Activated T-helper 2 cell treated with anti-CD3 and anti-CD28 coated beads, Interferon-gamma antibody, Interleukin-2, Interleukin-4, amounts not matched to agents 10 μg/mL and 5 μg/mL and 100 μg/mL, durations not matched to agents 14 hours and 24 hours and 36 hours (primary cell): ENCODE data around the gene ATXN10. TPM values are rescaled to one million over a fixed set of nuclear protein-coding genes. Genes with fewer than 3 reads are reported as not detected.

Experiments
- DNase-seq: peaks from one replicate; pipeline ENCODE4 v3.0.0; 2021; ENCODE audit warnings: low spot score
- H3K27ac Mint-ChIP-seq: one replicate; pipeline ENCODE4 v1.8.0; 2021; ENCODE audit warnings: mixed read lengths
- H3K27me3 Mint-ChIP-seq: one replicate; pipeline ENCODE4 v1.8.0; 2021; ENCODE audit warnings: low read depth, mixed read lengths
- H3K36me3 Mint-ChIP-seq: one replicate; pipeline ENCODE4 v1.8.0; 2021; ENCODE audit warnings: low read depth, mixed read lengths
- H3K4me1 Mint-ChIP-seq: one replicate; pipeline ENCODE4 v1.8.0; 2021; ENCODE audit warnings: low read depth, mixed read lengths
- H3K4me3 Mint-ChIP-seq: one replicate; pipeline ENCODE4 v1.8.0; 2021; ENCODE audit warnings: low read depth, mild to moderate bottlenecking, moderate library complexity, mixed read lengths
- H3K9me3 Mint-ChIP-seq: one replicate; pipeline ENCODE4 v1.8.0; 2021; ENCODE audit warnings: mixed read lengths
- intact Hi-C: fragments of 100-400 bp; cut with micrococcal nuclease; formaldehyde crosslinking; loops from one replicate; pipeline ENCODE4 v1.15.1; 2023
- total RNA-seq: library from RNA; stranded (reverse); gene quantifications from 2 replicates; pipeline ENCODE4 v1.2.3, GENCODE V29; 2022

The ATXN10 gene
- total RNA-seq, 1 donor from 2014 or later: 123 TPM

DNA sequence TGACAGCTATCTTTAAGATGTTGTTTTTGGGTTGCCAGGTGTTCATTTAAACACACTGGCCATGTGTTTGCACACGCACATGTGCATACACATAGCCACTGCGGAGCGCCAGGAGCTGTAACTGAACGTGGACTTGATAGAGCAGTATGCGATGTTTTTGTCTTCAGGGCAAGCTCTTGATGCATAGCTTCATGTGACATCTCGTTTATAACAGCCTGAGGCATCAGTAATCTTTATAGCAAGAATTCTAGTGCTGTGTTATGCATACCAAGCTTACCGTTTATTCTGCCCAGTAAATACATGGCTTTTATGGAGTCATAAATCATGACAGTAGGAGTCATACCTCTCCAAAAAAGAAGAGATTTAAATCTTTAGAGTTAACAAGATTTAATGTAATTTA lies 87.0 kb downstream of the ATXN10 start:
- no peak overlapping the region for H3K27ac Mint-ChIP-seq
- peaks cover 8% of the 10 kb centered on the region for H3K36me3 Mint-ChIP-seq
- no peak overlapping the region for H3K4me3 Mint-ChIP-seq
- peaks cover 6% of the 10 kb centered on the region for H3K4me1 Mint-ChIP-seq
- DNase-seq: no peak
- no peaks in the 10 kb centered on the region for H3K9me3 Mint-ChIP-seq
- intact Hi-C loops: no loop called here
- H3K27me3 Mint-ChIP-seq: no peaks in the 10 kb centered on the region

DNA sequence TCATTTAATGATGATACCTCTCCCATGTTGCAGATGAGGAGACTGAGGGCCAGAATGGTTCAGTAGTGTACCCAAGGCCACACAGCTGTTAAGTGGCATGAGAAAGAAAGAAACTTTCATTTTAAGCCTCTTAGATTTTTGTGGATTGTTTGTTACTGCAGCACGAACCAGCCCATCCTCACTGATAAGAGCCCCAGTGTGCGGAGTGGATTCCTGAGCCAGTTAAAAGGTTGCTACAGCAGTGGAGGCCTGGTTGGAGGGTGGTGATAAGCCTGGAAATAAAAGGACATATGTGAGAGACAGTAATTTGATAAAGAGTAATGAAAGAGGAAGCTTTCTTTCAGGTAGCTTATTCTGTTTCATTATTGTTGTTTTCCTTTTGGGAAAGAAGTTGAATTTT lies 89.0 kb downstream of the ATXN10 start:
- DNase-seq: no peak
- no peaks in the 10 kb centered on the region for H3K27me3 Mint-ChIP-seq
- no peak overlapping the region for H3K27ac Mint-ChIP-seq
- H3K36me3 Mint-ChIP-seq: peaks cover 12% of the 10 kb centered on the region
- no peaks in the 10 kb centered on the region for H3K9me3 Mint-ChIP-seq
- intact Hi-C loops: no loop called here
- H3K4me1 Mint-ChIP-seq: peaks cover 21% of the 10 kb centered on the region
- no peak overlapping the region for H3K4me3 Mint-ChIP-seq

DNA sequence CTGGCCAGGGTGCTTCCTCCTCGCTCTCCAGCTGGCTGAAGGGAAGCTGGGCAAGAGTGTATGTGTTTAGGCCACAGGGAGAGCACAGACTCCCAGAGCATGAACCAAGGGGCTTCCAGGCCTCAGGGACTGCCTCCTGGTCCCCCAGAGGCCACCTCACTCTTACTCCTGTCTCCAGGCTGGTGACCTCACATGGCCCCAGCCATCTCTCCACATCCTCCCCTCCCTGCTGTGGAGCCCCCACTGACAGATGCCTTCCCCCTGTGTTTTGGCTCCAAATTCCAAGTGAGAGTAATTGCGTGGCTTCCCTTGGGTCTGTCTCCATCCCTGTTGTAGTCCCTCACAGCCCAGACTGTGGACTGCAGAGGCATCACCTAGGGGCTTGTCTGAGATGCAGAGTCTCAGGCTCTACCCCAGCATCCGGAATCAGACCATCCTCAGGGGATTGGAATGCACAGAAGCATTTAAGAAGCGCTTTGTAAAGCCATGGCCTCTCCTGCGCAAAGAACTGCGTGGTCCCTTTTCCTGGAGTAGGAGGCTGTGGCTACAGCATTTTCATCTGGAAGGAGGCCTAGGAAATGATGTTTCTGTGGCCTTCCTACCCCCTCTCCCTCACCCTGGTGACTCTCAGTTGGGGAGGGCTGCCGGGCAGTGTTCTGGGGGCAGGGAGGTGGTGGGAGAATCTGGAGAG lies 91.1 kb downstream of the ATXN10 start:
- DNase-seq: no peak
- Mint-ChIP-seq H3K4me3 (no peak overlapping the region), H3K27me3 (no peaks in the 10 kb centered on the region), H3K9me3 (no peaks in the 10 kb centered on the region), H3K36me3 (peaks cover 12% of the 10 kb centered on the region), H3K4me1 (peaks cover 21% of the 10 kb centered on the region), H3K27ac (no peak overlapping the region)
- intact Hi-C loops: no loop called here

DNA sequence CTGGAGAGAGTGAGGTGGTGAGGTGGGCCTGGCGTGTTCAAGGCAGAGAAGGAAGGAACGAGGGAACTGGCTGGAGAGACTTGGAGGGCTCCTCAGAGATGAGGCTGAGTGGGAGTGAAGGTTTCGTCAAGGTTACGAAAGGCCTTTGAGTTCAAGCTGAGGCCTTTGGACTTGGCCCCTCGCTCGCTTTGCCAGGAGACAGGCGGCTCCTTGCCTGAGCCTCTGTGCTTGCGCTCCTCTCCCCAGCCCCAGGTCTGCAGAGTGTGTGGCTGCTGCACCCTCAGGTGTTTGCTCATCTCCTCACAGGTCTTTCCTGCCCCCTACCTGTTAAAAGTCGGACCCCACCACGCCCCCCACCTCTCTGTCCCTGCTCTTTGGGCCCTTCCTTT lies 91.6 kb downstream of the ATXN10 start:
- intact Hi-C loops: no loop called here
- Mint-ChIP-seq H3K4me1 (peaks cover 21% of the 10 kb centered on the region), H3K27ac (no peak overlapping the region), H3K27me3 (no peaks in the 10 kb centered on the region), H3K36me3 (peaks cover 14% of the 10 kb centered on the region), H3K4me3 (no peak overlapping the region), H3K9me3 (no peaks in the 10 kb centered on the region)
- DNase-seq: no peak

DNA sequence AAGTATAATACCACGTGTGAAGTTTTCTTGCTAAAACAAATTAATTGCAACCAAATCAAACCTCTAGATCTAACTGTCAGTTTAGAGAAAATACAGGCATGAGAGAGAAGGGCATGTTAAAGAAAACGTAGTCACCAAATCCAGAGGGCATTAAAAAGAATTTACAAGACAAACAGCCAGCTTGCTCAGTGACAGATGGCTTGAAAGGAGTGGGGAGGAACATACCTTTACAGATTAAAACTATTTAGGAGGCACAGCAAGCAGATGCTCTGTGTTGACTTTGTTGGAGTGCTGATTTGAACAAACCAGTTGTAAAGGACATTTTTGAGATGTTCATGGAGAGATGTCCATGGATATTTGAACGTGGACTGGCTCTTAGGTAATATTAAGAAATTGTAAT lies 96.9 kb downstream of the ATXN10 start:
- Mint-ChIP-seq H3K36me3 (peaks cover 27% of the 10 kb centered on the region), H3K9me3 (no peaks in the 10 kb centered on the region), H3K27ac (no peak overlapping the region), H3K4me3 (no peak overlapping the region), H3K4me1 (peaks cover 23% of the 10 kb centered on the region), H3K27me3 (no peaks in the 10 kb centered on the region)
- no peak for DNase-seq
- intact Hi-C loops: no loop called here

DNA sequence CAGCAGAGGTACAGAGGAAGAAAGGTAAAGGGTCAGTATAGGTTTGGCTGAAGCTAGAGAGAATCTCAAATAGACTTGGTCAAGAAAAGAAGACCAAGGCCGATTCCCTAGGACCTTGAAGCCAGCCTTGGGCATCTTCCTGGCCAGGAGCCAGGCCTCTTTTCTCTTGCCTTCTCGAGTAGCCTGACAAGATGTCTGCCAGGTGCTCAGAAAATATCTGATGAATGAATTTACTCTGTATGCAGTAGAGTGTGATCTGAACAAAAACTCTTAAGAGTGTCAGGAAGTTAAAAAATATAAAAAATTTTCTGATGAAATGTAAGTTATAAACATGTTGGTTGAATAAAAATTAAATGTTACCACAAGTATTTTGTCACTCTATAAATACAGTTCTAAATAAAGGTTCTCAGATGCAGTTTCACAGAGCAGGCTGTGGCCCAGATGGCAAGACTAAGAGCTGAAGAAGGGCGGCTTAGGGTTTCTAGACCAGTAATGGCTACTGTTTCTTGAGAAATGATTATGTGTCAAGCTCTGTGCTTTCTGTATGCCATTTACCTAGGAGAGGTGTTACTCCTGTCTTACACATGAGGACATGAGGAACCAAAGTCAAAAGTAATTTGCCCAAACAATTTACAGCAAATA lies 98.1 kb downstream of the ATXN10 start:
- Mint-ChIP-seq H3K27ac (no peak overlapping the region), H3K9me3 (no peaks in the 10 kb centered on the region), H3K27me3 (no peaks in the 10 kb centered on the region), H3K4me3 (no peak overlapping the region), H3K36me3 (peaks cover 23% of the 10 kb centered on the region), H3K4me1 (peaks cover 12% of the 10 kb centered on the region)
- no peak for DNase-seq
- intact Hi-C loops: no loop called here

DNA sequence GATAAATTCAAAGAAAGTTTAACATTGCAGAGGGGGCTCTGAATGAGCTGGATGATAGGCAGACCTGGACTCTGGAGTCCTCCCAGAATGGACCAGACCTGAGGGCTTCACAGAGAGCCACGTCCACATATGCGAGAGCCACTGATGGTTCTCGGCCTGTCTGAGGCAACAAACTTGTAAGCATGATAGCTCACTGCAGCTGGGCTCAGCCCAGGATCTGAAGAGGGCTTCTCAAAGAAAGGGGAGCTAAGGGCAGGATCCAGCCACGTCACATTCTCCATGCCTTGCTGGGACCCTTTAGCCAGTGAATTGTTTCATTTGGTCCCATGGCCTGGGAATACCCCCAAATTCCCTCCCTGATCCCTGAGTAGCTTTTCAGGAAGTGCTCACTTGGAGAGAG lies 98.9 kb downstream of the ATXN10 start:
- Mint-ChIP-seq H3K36me3 (peaks cover 23% of the 10 kb centered on the region), H3K9me3 (no peaks in the 10 kb centered on the region), H3K4me1 (peaks cover 7% of the 10 kb centered on the region), H3K27me3 (no peaks in the 10 kb centered on the region), H3K4me3 (no peak overlapping the region), H3K27ac (no peak overlapping the region)
- no peak for DNase-seq
- intact Hi-C loops: no loop called here

DNA sequence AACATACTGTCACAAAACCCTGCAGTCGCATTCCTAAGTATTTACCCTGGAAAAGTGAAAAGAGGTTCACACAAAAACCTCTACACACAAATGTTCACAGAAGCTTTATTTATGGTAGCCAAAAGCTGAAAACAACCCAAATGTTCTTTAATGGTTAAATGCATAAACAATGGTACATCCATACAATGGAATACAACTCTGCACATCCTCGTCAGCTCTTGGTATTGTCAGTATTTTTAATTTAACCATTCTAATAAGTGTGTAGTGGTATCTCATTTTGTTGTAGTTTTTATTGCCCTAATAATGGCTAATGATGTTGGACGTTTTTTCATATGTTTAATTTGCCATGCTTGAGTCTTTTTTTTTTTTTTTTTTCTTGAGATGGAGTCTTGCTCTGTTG lies 99.4 kb downstream of the ATXN10 start:
- H3K36me3 Mint-ChIP-seq: peaks cover 23% of the 10 kb centered on the region
- no peak overlapping the region for H3K27ac Mint-ChIP-seq
- H3K9me3 Mint-ChIP-seq: no peaks in the 10 kb centered on the region
- intact Hi-C loops: no loop called here
- peaks cover 7% of the 10 kb centered on the region for H3K4me1 Mint-ChIP-seq
- no peak for DNase-seq
- H3K4me3 Mint-ChIP-seq: no peak overlapping the region
- no peaks in the 10 kb centered on the region for H3K27me3 Mint-ChIP-seq

DNA sequence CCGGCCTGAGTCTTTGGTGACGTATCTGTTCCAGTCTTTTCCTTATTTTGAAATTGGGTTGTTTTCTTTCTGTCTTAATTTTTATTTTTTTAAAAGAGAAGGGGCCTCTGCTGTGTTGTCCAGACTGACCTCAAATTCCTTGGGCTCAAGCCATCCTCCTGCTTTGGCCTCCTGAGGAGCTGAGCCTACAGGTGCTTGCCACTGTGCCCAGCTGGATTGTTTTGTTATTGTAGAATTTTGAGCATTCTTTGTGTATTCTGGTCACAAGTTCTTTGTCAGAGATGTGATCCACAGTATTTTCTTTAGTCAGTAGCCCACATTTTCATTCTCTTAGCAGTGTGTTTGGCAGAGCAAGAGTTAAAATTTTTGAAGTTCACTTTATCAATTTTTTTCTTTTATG lies 100.1 kb downstream of the ATXN10 start:
- Mint-ChIP-seq H3K4me3 (no peak overlapping the region), H3K27ac (no peak overlapping the region), H3K27me3 (no peaks in the 10 kb centered on the region), H3K9me3 (no peaks in the 10 kb centered on the region), H3K36me3 (peaks cover 23% of the 10 kb centered on the region), H3K4me1 (peaks cover 7% of the 10 kb centered on the region)
- intact Hi-C loops: no loop called here
- no peak for DNase-seq

DNA sequence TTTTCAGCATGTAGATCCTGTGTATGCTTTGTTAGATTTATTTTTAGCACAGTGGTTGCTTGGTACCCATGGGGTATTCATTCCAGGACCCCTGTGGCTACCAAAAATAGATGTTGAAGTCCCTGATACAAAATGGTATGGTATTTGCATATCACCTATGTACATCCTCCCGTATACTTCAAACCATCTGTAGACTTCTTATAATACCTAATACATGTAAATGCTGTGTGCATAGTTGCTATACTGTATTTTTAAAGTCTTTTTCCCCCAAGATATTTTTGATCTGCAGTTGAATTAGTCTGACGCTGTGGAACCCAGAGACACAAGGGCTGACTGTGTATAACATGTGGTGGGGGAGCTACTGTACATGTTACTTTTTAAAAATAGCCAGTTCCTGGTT lies 101.1 kb downstream of the ATXN10 start:
- intact Hi-C loops: no loop called here
- H3K27me3 Mint-ChIP-seq: no peaks in the 10 kb centered on the region
- peaks cover 23% of the 10 kb centered on the region for H3K36me3 Mint-ChIP-seq
- no peak for DNase-seq
- H3K4me3 Mint-ChIP-seq: no peak overlapping the region
- H3K4me1 Mint-ChIP-seq: peaks cover 7% of the 10 kb centered on the region
- H3K27ac Mint-ChIP-seq: no peak overlapping the region
- H3K9me3 Mint-ChIP-seq: no peaks in the 10 kb centered on the region

DNA sequence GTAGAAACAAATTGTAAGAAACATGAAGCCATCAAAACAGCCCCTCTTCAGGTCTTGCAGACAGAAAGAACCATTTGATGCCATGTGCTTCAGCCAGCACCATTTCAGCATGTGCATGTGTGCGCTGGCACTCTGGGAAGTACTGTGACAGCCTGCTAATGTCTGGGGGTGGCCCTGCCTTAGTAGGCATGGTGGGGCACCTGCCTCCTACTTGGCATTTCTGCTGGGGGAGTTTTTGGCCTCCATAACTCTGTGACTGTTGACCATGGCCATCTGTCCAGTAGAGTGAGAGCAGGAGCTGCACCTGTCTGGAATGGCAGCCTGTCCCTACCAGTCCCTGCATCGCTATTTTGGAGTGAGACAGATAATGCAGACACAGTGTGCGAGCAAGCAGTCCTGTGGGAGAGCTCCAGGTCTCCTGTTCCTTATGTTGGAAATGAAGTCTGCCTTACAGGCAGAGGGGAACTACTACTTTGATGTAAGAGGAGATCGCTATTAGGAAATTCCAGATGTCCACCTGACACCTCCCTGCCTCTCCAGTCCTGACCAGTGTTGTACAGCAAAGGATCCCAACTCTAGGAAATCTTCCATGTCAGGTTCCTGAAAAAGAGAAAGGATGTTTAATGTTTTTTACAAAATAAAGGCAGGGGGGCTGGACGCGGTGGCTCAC lies 102.5 kb downstream of the ATXN10 start:
- Mint-ChIP-seq H3K36me3 (peaks cover 15% of the 10 kb centered on the region), H3K4me3 (no peak overlapping the region), H3K4me1 (peaks cover 7% of the 10 kb centered on the region), H3K9me3 (no peaks in the 10 kb centered on the region), H3K27ac (no peak overlapping the region), H3K27me3 (no peaks in the 10 kb centered on the region)
- intact Hi-C loops: no loop called here
- no peak for DNase-seq

DNA sequence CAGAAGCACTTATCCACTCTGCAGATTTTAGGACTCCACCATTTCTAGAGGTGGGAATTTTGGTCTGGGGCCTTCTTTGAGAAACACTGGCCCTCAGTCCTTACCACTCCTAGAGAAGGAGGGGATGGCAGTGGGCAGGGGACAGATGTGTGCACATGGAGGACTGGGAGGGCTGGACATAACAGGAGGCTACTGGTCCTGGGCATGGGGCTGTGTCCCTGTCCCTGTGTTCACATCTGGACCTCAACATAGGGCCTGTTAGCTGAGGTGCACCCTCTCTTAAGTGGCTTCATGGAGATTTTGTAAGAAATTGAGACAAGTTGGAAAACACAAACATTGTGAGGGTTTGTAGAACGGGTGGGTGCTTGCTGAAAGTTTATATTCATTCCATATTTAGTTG lies 103.4 kb downstream of the ATXN10 start:
- H3K36me3 Mint-ChIP-seq: peaks cover 11% of the 10 kb centered on the region
- H3K4me1 Mint-ChIP-seq: peaks cover 7% of the 10 kb centered on the region
- intact Hi-C loops: no loop called here
- no peak overlapping the region for H3K27ac Mint-ChIP-seq
- H3K9me3 Mint-ChIP-seq: no peaks in the 10 kb centered on the region
- no peak overlapping the region for H3K4me3 Mint-ChIP-seq
- no peak for DNase-seq
- H3K27me3 Mint-ChIP-seq: no peaks in the 10 kb centered on the region

DNA sequence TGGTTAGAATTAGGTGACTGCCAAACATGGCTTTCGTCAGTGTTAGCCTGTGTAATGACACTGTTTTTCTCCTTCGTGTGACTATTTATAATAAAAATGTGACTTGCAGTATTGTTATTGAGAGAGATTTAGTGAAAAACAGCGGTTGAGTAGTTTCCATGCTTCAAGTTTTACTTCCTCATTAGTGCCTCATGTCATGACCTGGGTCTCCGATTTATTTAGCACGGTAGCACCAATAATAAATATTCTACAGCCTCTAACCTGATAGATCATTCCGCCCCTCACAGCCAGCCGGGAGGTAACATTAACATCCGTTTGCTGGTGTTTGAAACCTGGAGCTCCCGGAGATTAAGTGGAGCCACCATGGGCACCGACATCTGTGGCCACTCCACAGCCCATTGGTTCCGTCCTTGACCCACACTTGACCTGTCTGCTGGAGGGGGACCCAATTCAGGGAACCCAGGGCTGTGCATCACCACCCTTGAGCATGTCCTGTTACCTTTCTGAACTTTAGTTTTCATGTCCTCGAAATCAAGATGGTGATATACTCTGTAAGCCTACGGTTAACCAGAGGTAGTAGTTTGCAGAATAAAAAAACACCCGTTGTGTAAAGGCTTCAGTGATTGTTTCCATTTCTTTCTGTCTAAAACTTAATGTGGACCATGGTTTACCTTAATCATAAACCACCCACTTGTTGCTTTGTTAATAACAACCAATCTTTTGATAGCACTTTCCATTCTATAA lies 104.1 kb downstream of the ATXN10 start:
- intact Hi-C loops: no loop called here
- Mint-ChIP-seq H3K27ac (no peak overlapping the region), H3K4me3 (no peak overlapping the region), H3K36me3 (peaks cover 7% of the 10 kb centered on the region), H3K4me1 (peaks cover 7% of the 10 kb centered on the region), H3K9me3 (no peaks in the 10 kb centered on the region), H3K27me3 (no peaks in the 10 kb centered on the region)
- DNase-seq: no peak
